ENCODE measurements around the gene TUT1.
"Not testable (repeated sequence)": the region's sequence is repeated elsewhere in the genome, so short reads cannot be mapped to it uniquely, and the experiment has no call there.

Gene TUT1

GRCh38 chr11:62577046-62577714 lies 14.1 kb downstream of the TUT1 start:
- DNase-seq = no peak

- no peak for DNase-seq
Measured at GRCh38 chr11:62575837-62576236, 15.5 kb downstream of the TUT1 start.

DNA sequence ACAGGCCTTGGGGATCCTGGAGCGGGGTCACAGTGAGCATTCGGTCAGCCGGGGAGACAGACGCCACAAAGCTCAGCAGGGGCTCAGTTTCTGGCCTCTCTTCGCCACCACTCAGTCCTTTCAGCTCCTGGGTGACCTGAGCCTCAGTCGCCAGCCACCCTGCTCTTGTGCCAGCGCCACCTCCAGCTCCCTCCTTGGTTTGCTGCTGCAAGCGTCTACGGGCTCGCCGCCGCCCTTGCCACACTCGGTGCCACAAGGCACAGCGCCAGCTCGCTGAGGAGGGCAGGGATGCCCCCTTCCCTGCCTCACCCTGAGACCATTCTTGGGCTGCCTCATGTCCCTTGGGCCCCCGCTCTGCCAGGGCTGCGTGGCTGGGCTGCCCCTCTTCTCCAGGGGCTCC lies 16.2 kb downstream of the TUT1 start:
- no peak for DNase-seq

DNA sequence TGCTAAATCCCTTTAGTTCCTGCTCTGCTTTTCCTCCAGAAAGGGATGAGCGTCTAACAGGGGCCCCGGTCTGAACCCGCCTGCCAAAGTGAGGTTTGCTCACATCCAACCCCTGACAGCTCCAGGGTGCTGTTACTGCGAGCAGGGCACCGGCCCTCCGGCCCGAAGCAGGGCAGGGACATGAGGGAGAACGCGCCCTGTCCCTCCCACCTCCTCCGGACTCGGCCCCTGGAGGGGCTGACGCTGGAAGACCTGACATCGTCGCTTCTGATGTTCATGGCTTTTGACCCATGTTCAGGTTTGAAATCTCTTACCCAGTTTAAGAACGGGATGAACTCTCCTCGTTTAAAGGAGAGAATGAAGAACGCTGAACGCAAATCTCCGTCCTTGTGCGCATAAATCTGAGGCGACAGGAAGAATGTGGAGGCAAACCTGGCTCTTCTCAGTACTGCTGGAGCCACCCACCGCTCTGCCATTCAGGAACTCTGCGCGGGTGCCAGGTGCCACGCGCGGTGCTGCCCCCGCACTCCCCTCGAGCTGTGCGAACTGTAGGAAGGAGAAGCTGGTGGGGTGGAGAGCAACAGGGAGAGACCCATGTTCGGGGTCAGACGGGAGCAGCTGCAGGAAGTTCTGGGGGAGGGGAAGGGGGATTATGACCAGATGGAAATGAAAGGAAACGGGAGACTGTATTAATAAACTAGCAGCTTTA lies 16.8 kb downstream of the TUT1 start:
- DNase-seq = no peak

GRCh38 chr11:62573592-62574362 lies 17.5 kb downstream of the TUT1 start, which contains the start of gene EEF1G:
TSS of gene EEF1G (minus strand) at chr11:62573891. CDS start at chr11:62573842, 49 bp downstream.
- peak; percentile 67 for DNase-seq

DNA sequence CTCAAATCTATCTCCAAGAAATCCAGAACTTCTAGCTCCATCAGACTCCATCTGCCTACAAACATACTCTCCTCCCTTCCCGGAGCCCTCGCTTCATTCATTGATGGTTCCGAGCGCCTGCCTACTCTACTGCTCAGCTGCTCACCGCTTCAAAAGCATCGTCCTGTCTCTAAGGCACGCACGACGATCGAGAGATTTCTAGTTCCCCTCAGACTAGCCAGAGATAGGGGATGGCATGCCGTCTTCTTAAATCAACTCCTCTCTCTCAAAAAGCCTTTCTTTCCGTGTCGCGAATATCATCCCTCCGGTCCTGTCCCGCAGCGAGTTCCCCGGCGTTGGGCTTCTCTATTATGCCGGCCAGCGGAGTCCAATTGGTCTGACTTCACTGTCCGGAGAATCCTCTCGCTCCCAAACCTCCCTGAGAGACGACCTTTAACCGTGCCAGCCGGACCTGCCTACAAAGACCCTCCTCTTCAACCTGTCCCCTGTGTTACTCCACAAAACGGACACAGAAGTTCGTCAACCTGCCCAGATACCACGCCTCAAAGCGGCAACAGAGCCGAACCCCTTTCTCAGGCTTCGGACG lies 18.2 kb downstream of the TUT1 start:
- no peak for DNase-seq

DNA sequence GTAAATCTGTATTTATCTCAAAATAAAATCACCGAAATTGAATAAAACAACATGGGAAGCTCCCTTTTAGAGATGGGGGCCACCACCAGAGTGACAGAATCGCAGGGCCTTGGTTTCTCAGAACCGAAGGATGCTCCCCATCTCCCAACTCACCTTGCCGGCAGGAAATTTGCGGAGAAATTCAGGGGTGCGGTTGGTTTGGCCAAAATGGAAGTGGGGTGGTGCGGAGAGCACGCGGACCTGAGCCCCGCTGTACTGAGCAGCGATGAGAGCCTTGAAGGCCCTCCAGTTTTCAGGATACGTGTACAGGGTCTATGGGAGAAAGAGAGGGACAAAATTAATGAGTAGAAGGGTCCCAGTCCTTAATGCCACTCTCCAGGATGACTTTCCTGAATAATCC lies 18.9 kb downstream of the TUT1 start:
- no peak for DNase-seq

DNA sequence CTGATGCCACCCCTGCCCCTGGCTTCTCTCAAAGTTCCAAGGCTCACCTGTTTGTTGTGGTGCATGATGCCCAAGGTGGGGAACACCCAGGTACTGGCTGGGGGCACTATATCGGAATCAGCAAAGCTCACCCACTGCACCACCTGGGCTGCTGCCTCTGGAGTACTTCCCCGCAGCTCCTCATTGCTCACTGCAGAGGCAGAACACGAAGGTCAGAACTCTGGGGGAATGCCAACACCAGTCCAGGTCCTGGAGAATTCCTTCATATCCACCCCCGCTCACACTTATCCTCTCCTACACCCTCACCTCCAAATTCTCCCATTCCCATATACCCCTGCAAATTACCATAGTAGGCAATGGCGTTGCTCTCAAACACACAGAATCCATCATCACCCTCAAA lies 19.8 kb downstream of the TUT1 start:
- DNase-seq = not testable (repeated sequence)

- DNase-seq = not testable (repeated sequence)
Measured at GRCh38 chr11:62570903-62571302, 20.4 kb downstream of the TUT1 start.

- DNase-seq = no peak
Measured at GRCh38 chr11:62569611-62570010, 21.7 kb downstream of the TUT1 start.

DNA sequence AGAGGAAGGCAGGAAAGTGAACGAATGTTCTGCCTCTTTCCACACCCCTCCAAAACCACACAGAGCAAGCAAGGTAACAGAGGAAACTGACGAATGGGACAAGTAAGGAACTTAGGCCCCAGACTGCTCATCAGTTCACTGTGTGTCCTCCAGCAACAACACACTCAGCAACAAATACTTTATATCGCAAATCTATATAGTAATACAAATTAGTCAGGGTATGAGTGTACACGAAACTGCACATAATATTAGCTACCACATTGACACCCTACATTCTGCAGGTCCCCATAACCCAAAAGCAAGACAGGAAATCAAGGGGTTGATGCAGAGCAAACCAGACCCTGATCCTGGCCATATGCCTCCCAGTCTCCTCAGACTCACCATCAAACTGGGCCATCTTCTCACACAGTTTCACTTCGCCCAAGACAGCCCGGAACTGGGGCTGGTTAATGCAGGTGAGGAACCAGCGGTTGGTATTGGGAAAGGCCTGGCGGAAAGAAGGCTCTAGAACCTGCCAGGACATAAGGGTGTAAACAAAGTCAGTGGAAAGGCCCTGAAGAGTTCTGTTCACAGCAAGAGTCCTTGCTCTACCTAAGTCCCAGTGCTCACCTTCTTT lies 24.2 kb downstream of the TUT1 start:
- DNase-seq = no peak

- DNase-seq = no peak
Measured at GRCh38 chr11:62566247-62566646, 25.1 kb downstream of the TUT1 start.

- no peak for DNase-seq
Measured at GRCh38 chr11:62565100-62565802, 26.1 kb downstream of the TUT1 start.

- not testable (repeated sequence) for DNase-seq
Measured at GRCh38 chr11:62561677-62562230, 29.6 kb downstream of the TUT1 start.

DNA sequence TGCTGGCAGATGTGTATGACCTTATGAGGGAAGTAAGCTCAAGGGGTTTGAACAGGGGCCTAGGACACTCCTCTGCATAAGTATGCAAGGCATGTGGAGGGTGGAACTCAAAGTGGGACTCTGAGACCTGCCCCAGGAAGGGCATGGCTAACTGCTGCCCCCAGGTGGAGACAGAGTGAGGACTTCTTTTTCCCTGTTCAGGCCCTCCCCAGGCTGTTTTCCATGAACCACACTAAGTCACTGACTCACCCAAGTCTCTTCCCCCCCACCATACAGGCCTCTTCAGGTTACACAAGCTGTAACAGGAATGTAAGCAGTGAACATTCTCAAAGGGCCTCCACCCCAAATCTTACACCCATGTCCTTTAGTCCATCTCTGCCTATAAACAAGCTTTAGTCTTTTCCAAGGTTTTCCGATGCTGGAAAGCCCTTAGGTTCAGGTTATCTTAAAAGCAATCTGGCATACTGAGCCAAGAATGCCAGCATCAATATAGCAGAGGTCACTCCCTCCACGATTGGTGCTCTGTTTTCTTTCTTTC lies 30.7 kb downstream of the TUT1 start:
- DNase-seq = no peak

DNA sequence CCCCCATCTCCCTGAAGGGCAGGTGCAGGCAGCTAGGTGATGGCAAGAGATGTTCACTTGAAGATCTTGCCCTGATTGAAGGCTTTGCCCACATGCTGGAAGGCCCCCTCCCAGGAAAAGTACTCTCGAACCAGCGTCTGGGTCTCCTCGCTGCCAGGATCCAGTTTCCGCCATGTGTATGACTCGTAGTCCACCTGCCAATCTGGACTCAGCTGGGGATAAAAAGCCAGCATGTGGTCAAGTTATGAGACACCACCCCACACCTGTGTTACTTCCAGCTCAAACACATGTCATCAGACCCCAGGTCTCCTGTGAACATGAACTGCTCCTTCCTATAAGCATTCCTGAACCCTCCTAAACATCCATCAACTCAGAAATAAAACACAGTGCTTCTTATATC lies 31.7 kb downstream of the TUT1 start:
- not testable (repeated sequence) for DNase-seq

DNA sequence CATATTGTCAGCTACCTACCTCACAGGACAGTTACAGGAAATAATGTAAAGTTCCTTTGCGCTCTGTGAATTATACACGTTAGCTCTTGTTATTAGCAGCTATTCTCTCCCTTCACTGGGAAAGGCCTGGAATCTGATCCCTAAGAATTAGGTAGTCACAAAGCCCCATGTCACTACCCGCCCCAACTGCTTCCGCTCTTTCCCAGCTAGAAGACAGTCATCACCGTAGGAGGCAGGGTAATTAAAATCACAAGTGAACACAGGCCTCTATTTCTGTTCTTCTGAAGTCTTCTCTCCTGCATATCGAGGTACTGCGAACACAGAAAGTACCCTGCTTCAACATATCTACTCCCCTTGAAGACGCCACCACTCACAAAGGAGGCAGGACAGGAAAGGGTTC lies 32.1 kb downstream of the TUT1 start:
- no peak for DNase-seq

GRCh38 chr11:62558669-62559068 lies 32.7 kb downstream of the TUT1 start:
- DNase-seq = no peak

DNA sequence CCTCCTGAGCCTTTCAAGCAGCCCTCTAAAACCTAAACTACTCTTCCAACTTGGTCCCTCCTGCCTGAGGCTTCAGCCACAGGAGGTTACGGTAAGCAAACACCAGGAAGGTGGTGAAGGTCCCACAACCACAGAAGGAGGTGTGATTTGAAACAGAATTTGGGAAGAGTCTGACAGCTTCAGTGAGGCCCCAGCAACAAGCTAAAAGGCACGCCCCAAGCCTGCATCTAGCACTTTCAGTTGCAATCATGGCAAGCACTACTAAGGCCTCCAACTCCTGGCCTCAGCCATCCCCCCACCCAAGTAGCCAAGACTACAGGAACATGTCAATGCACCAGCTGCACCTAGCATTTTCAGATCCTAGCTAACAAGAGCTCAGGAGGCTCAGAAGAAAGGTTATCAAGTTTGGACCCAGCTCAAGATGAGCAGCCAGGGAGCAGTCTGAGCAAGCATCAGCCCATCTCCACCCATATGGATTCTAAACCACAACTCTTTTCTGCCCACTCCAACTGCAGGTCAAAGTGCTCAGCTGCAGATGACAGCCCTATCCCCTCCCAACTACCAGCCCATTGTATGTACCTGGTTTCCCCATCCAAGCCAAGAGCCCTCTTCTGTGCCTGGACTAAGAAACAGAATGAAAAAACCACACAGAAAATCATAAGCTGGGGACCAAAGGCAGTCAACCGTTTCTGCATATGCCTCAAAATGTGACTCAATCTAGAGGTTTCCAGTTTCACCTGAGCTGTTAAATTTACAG lies 34.3 kb downstream of the TUT1 start:
- DNase-seq = no peak

DNA sequence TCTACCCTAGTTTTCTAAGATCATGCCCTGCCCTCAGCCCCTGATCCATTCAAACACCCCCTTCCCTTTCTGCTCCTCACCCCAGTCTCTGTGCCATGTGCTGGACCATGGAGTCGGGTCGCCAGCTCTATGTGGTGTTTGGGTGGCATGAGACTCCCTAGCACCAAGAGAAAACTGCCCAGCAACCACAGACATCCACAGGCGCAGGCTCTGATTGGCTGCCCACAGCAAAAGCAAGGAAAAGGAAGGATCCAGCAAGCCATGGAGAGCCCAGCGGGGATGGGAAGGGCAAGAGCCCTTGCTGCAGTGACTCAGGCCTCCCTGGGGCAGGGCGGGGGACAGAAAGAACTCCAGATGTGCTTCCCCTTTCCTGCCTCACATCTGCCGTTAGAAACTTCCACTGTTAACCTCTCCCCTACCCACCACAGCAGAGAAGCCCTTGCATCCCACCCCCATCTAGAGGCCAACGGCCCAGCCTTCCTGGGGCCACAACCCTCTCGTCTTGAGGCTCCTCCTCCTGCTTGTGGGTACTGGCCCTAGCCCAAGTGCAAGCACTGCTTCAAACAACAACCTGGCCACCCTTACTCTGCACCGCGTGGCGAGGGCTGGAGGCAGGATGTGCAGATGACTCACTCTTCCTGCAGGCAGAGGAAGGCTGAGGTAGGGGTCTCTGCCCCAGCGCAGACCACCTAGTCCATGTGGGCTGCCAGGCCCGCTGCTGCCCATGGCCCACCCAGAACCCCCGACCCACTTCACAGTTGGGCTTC lies 35.0 kb downstream of the TUT1 start:
- DNase-seq = no peak
